HUES6 (cell line): Measurements from ENCODE around the gene DOCK6.
A peak's percentile ranks its signal among the peaks of the same experiment; 100 is the strongest.
"Not testable (repeated sequence)": the region's sequence is repeated elsewhere in the genome, so short reads cannot be mapped to it uniquely, and the experiment has no call there.

Experiments used
- H3K27ac ChIP-seq: 2 replicates; pipeline ENCODE4 v1.7.0; 2013; ENCODE audit warnings: low read depth, mild to moderate bottlenecking, low read length, inconsistent platforms
- H3K27me3 ChIP-seq: 2 replicates; pipeline ENCODE4 v1.6.1; 2013; ENCODE audit warnings: low read length; ENCODE audit not compliant: control insufficient read depth, insufficient read depth
- H3K36me3 ChIP-seq: 2 replicates; pipeline ENCODE4 v1.6.1; 2013; ENCODE audit warnings: low read length; ENCODE audit not compliant: control insufficient read depth, insufficient read depth
- H3K4me1 ChIP-seq: 2 replicates; pipeline ENCODE4 v1.6.1; 2013; ENCODE audit warnings: low read length; ENCODE audit not compliant: control insufficient read depth, insufficient read depth
- H3K4me3 ChIP-seq: 2 replicates; pipeline ENCODE4 v1.5.1; 2013; ENCODE audit warnings: low read depth, low read length
- H3K9ac ChIP-seq: one replicate; pipeline ENCODE4 v1.6.1; 2013; ENCODE audit warnings: mild to moderate bottlenecking, low read length
- H3K9me3 ChIP-seq: 2 replicates; pipeline ENCODE4 v1.6.1; 2013; ENCODE audit warnings: low read depth, low read length; ENCODE audit not compliant: control insufficient read depth, insufficient read depth

DOCK6 gene

GRCh38 chr19:11165486-11166030, 96.8 kb downstream of the DOCK6 start:
- H3K36me3 ChIP-seq: peaks cover 42% of the 10 kb centered on the region
- H3K4me1 ChIP-seq: no peaks in the 10 kb centered on the region
- no peak overlapping the region for H3K27ac ChIP-seq
- H3K4me3 ChIP-seq: no peak overlapping the region
- H3K9me3 ChIP-seq: no peaks in the 10 kb centered on the region
- H3K27me3 ChIP-seq: no peaks in the 10 kb centered on the region
- H3K9ac ChIP-seq: no peak overlapping the region

GRCh38 chr19:11164879-11165406, 97.4 kb downstream of the DOCK6 start:
- Histone ChIP-seq H3K9ac (no peak overlapping the region), H3K27ac (no peak overlapping the region), H3K27me3 (no peaks in the 10 kb centered on the region), H3K9me3 (no peaks in the 10 kb centered on the region), H3K4me3 (no peak overlapping the region), H3K4me1 (no peaks in the 10 kb centered on the region), H3K36me3 (peaks cover 36% of the 10 kb centered on the region)

- Histone ChIP-seq H3K9ac (no peak overlapping the region), H3K4me1 (no peaks in the 10 kb centered on the region), H3K36me3 (peaks cover 32% of the 10 kb centered on the region), H3K27ac (no peak overlapping the region), H3K9me3 (no peaks in the 10 kb centered on the region), H3K27me3 (no peaks in the 10 kb centered on the region), H3K4me3 (no peak overlapping the region)
These were observed 98.0 kb downstream of the DOCK6 start for GRCh38 chr19:11164296-11164695.

- H3K9ac ChIP-seq, H3K27me3 ChIP-seq, H3K4me3 ChIP-seq, H3K4me1 ChIP-seq, H3K27ac ChIP-seq, H3K9me3 ChIP-seq, H3K36me3 ChIP-seq: not testable (repeated sequence)
These were observed 101.9 kb downstream of the DOCK6 start for GRCh38 chr19:11160440-11160768.

- H3K9ac ChIP-seq: no peak overlapping the region
- H3K9me3 ChIP-seq: no peaks in the 10 kb centered on the region
- H3K4me3 ChIP-seq: no peak overlapping the region
- H3K4me1 ChIP-seq: 0 out of 2 replicates have a peak, but pooled peaks cover 5% of the 10 kb centered on the region
- H3K27me3 ChIP-seq: no peaks in the 10 kb centered on the region
- no peaks in the 10 kb centered on the region; the same call in 1 of the 2 replicates for H3K36me3 ChIP-seq
- H3K27ac ChIP-seq: no peak overlapping the region
These were observed 102.5 kb downstream of the DOCK6 start for GRCh38 chr19:11159598-11160439.

GRCh38 chr19:11155373-11156120, 106.8 kb downstream of the DOCK6 start, which contains the start of gene SPC24:
SPC24 (minus strand) TSS chr19:11155782; CDS start chr19:11155776, 6 bp downstream.
- Histone ChIP-seq H3K36me3 (peaks cover 15% of the 10 kb centered on the region), H3K4me1 (peaks cover 11% of the 10 kb centered on the region; the same call in 1 of the 2 replicates), H3K27ac (peak within 1 kb of the TSS; percentile 86), H3K9me3 (no peaks in the 10 kb centered on the region), H3K4me3 (peak within 1 kb of the TSS; percentile 99), H3K27me3 (no peaks in the 10 kb centered on the region), H3K9ac (peak within 1 kb of the TSS; percentile 94)

GRCh38 chr19:11154683-11155047, 107.7 kb downstream of the DOCK6 start:
- peak overlapping the region; percentile 94 for H3K9ac ChIP-seq
- no peak overlapping the region for H3K27ac ChIP-seq

GRCh38 chr19:11152318-11153062, 109.8 kb downstream of the DOCK6 start:
- Histone ChIP-seq H3K36me3 (peaks cover 32% of the 10 kb centered on the region), H3K9me3 (no peaks in the 10 kb centered on the region), H3K9ac (no peak overlapping the region), H3K4me3 (no peak overlapping the region), H3K4me1 (peaks cover 7% of the 10 kb centered on the region; the same call in 1 of the 2 replicates), H3K27ac (no peak overlapping the region), H3K27me3 (no peaks in the 10 kb centered on the region)

More at GRCh38 chr19:11154683-11155047, 107.7 kb downstream of the DOCK6 start:
- H3K9me3 ChIP-seq: no peaks in the 10 kb centered on the region
- peaks cover 17% of the 10 kb centered on the region for H3K36me3 ChIP-seq
- H3K4me3 ChIP-seq: peak overlapping the region; percentile 99
- H3K4me1 ChIP-seq: peaks cover 11% of the 10 kb centered on the region; the same call in 1 of the 2 replicates
- no peaks in the 10 kb centered on the region for H3K27me3 ChIP-seq

- Histone ChIP-seq H3K4me1 (peaks cover 6% of the 10 kb centered on the region; the same call in 1 of the 2 replicates), H3K27me3 (no peaks in the 10 kb centered on the region), H3K27ac (no peak overlapping the region), H3K9ac (no peak overlapping the region), H3K4me3 (no peak overlapping the region), H3K9me3 (no peaks in the 10 kb centered on the region), H3K36me3 (peaks cover 42% of the 10 kb centered on the region)
These were observed 111.1 kb downstream of the DOCK6 start for GRCh38 chr19:11151181-11151580.
